Neural cell (in vitro differentiated cells): ENCODE measurements around the gene KCNG3.

Source experiments
- EP300 ChIP-seq: fragments of 450-650 bp; conservative IDR thresholded peaks from 2 replicates; pipeline ENCODE4 v1.6.1; 2014; ENCODE audit warnings: antibody characterized with exemption, mild to moderate bottlenecking, moderate library complexity; ENCODE audit not compliant: poor library complexity, severe bottlenecking
- TAF1 ChIP-seq: IDR thresholded peaks from 2 replicates; pipeline ENCODE4 v1.6.1; 2012; ENCODE audit warnings: low read depth
- TF ChIP-seq, protein P1 (sequence below): fragments of 450-650 bp; IDR thresholded peaks from 2 replicates; pipeline ENCODE4 v1.5.1; 2014; ENCODE audit warnings: antibody characterized with exemption, mild to moderate bottlenecking, moderate library complexity; ENCODE audit not compliant: poor library complexity, severe bottlenecking
- TF ChIP-seq, protein P2 (sequence below): IDR thresholded peaks from 2 replicates; pipeline ENCODE4 v1.6.1; 2012; ENCODE audit warnings: borderline replicate concordance

DNA sequence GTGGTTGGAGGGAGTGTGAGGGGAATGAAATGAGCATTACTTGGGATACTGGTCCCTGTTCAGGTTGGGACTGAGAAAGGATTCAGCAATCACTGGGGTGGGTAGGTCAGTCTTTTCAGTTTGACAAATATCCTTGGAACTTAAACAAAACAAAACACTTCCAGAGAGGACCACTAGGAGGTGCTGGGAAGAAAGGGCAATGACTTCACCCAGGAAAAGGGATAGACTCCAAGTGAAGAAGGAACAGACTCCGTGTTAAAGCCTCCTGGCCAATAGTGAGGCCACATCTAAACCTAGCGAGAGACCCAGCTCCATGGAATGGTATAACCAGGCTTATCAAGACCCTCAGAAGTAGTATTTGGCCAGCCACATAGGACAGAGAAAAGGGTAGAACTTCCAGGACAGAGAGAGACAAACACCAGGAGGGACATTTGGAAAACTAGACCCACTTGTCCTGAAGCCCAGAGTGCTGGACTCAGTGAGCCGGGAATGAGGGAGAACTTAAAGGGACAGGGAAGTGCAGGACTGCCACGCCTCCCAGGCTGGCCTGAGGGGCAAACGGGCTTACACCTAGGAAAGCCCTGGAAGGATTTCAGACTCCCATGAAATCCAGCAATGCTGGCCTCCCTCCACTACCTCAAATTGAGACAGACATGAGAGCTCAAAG, 19.6 kb upstream of the KCNG3 start:
- TF ChIP-seq EP300 (no peak), TAF1 (no peak)
- TF ChIP-seq, protein P1, sequence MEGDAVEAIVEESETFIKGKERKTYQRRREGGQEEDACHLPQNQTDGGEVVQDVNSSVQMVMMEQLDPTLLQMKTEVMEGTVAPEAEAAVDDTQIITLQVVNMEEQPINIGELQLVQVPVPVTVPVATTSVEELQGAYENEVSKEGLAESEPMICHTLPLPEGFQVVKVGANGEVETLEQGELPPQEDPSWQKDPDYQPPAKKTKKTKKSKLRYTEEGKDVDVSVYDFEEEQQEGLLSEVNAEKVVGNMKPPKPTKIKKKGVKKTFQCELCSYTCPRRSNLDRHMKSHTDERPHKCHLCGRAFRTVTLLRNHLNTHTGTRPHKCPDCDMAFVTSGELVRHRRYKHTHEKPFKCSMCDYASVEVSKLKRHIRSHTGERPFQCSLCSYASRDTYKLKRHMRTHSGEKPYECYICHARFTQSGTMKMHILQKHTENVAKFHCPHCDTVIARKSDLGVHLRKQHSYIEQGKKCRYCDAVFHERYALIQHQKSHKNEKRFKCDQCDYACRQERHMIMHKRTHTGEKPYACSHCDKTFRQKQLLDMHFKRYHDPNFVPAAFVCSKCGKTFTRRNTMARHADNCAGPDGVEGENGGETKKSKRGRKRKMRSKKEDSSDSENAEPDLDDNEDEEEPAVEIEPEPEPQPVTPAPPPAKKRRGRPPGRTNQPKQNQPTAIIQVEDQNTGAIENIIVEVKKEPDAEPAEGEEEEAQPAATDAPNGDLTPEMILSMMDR = no peak
- TF ChIP-seq, protein P2, sequence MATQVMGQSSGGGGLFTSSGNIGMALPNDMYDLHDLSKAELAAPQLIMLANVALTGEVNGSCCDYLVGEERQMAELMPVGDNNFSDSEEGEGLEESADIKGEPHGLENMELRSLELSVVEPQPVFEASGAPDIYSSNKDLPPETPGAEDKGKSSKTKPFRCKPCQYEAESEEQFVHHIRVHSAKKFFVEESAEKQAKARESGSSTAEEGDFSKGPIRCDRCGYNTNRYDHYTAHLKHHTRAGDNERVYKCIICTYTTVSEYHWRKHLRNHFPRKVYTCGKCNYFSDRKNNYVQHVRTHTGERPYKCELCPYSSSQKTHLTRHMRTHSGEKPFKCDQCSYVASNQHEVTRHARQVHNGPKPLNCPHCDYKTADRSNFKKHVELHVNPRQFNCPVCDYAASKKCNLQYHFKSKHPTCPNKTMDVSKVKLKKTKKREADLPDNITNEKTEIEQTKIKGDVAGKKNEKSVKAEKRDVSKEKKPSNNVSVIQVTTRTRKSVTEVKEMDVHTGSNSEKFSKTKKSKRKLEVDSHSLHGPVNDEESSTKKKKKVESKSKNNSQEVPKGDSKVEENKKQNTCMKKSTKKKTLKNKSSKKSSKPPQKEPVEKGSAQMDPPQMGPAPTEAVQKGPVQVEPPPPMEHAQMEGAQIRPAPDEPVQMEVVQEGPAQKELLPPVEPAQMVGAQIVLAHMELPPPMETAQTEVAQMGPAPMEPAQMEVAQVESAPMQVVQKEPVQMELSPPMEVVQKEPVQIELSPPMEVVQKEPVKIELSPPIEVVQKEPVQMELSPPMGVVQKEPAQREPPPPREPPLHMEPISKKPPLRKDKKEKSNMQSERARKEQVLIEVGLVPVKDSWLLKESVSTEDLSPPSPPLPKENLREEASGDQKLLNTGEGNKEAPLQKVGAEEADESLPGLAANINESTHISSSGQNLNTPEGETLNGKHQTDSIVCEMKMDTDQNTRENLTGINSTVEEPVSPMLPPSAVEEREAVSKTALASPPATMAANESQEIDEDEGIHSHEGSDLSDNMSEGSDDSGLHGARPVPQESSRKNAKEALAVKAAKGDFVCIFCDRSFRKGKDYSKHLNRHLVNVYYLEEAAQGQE = no peak
